HG03520 (cell line): ENCODE data around the gene PDE3B.
"Not testable (repeated sequence)": the region's sequence is repeated elsewhere in the genome, so short reads cannot be mapped to it uniquely, and the experiment has no call there.

Source experiments
- ATAC-seq: cut with Tn5 transposase; IDR thresholded peaks from one replicate; pipeline ENCODE4 v1.9.1; 2021; ENCODE audit warnings: mild to moderate bottlenecking, moderate library complexity; ENCODE audit not compliant: unreplicated experiment

Gene PDE3B

GRCh38 chr11:14873632-14874031, 230.0 kb downstream of the PDE3B start:
- ATAC-seq: no peak

- no peak for ATAC-seq
Measured at GRCh38 chr11:14875163-14875562, 231.6 kb downstream of the PDE3B start.

DNA sequence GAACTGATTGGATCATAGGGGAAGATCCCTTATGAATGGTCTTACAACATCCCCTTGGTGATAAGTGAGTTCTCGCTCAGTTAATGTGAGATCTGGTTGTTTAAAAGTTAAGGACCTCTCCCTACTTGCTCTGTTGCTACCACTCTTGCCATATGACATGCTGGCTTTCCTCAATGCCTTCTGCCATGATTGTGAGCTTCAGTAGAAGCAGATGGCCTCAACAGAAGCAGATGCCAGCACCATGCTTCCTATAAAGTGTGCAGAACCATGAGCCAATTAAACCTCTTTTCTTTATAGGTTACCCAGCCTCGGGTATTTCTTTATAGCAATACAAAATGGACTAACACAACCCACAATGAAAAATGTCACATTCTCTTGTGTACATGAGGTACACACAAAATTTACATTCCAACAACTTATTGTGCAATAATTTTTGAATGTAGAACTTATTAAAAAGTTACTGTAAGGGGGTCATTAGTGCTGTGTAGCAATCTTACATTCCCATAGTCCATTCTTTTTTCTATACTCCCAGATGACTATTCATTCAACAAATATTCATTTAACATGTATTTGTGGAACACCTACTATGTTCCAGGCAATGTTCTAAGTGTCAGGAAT, 238.1 kb downstream of the PDE3B start:
- no peak for ATAC-seq

DNA sequence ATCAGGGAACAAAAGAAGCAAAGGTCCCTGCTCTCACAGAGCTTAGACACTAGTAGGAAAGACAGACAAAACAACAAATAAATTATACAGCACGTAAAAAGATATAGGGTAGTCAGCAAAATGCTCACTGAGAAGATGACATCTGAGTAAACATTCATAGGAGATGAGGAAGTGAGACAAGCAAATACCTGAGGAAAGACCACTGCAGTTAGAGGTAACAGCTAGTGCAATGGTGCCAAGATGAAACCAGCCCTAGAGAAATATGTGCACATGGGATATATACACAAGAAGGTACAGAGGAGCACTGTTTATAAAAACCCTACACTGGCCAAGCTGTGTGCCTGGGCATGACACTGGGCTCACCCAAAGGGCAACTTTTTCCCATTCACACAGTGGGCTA, 238.6 kb downstream of the PDE3B start:
- ATAC-seq: no peak

DNA sequence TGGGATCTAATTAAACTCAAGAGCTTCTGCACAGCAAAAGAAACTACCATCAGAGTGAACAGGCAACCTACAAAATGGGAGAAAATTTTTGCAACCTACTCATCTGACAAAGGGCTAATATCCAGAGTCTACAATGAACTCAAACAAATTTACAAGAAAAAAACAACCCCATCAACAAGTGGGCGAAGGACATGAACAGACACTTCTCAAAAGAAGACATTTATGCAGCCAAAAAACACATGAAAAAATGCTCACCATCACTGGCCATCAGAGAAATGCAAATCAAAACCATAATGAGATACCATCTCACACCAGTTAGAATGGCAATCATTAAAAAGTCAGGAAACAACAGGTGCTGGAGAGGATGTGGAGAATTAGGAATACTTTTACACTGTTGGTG, 240.1 kb downstream of the PDE3B start:
- ATAC-seq: not testable (repeated sequence)

- ATAC-seq: no peak
Measured at GRCh38 chr11:14884667-14885273, 241.2 kb downstream of the PDE3B start.

GRCh38 chr11:14886513-14886912, 242.9 kb downstream of the PDE3B start:
- ATAC-seq: no peak

DNA sequence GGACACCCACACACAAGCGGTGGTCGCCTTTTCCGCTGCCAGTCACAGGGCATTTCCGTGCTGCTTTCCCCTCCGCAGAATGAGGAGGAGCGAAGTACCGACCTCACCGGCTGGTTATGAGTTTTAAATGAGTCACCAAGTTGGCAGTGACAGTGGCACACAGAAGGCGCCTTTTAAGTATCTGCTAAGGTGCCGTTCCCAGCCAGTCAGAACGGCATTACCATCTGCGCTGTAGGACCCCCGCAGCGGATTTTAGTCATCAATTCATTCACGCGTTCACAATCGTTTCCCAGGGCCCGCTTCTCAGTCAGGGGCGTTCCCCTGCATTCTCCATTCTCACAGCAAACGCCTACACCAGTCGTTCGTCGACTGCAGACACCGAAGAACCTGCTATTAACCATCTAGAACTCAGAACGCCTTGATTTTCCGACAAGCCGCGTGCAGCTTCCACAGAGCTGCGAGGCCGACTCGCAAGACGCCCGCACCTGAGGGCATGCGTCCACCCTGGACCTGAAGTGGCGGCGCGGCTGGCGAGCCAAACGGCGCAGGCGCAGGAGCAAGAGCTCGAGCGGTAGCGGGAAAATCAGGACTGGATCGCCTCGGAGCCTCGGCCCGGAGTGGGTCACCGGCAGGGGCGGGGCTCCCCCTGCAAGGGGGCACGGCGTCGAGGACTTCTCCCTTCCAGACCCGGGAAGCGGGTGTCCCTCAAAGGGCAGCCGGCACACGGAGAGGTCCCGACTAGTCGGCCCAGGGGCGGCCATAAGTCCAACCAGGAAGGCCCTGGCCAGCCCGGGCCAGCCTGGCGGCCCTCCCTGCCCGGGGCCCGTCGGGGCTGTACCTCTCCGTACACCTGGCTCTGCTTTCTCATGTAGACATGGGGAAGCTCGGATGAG, 247.8 kb downstream of the PDE3B start:
- peak; percentile 41 for ATAC-seq

DNA sequence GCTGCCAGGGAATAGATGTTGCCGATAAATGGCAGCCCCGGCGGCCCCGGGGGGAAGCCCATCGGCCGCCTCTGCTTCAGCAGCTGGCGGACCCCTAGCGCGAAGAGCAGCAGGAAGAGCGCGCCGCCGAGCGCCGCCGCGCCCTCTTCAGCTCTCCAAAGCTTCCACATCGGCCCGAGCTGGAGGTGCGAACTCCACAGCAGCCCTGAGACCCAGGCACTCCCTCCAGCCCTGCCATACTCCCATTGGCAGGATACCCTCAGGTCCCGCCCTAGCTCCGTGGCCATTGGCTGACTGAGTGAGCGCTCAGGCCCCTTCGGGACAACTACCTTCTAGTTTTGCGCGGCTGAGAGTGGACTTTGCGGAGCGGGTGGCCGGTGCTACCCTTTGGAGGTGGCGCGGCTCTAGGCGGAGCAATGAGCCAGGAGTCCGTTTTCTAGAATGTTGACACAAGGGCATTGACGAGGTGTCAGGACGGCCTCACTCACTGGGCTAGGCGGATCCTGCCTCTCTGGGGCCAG, 248.5 kb downstream of the PDE3B start, which contains the start of gene CYP2R1:
TSS of gene CYP2R1 (minus strand) at position 196 of the 521 bp plus-strand sequence. CDS start at position 170, 26 bp downstream.
- peak; percentile 94 for ATAC-seq

GRCh38 chr11:14892577-14892976, 249.0 kb downstream of the PDE3B start:
- no peak for ATAC-seq

DNA sequence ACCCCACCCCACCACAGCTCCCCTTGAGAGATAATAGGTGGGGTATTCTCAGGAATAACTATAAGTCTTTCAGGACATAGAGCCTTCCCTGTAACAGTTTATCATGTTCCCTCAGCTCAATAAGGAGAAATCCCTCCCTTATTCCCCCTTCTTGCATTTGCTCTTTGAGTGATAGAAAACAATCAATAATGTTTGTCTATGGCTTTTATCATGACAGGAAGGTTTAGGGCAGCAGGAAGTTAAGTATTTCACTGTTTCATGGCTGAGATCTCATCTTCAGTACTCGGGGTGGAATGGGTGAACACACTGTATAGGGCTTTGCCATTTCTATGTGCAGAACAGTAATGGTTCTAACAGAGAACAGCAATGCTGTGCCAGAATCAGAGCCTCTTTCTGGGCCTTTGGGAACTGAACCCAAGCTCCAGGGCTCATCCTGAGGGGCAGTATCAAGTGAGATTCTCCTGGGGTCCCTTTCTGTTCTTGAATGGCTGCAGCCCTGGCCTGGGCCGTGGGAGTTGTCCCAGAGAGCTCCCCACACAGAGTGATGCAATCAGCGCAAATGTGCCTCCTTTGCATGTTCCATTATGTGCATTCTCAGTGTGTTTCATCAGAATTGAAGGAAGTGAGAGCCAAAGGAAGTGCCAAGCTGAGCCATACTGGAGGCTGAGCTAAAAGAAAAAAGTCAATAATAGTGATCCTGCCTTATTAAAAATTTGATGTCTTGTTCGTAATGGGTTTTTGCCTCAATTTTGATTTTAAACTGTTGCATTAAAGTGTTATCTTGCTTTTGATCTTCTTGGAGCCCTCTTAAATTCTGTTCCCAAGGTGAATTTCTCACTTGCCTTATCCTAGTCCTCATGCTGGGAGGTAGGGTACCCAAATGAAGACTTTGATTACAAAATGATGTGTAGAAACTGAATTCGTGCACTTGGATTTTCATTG, 251.3 kb downstream of the PDE3B start:
- ATAC-seq: no peak

- no peak for ATAC-seq
Measured at GRCh38 chr11:14898355-14898754, 254.8 kb downstream of the PDE3B start.

GRCh38 chr11:14898906-14899305, 255.3 kb downstream of the PDE3B start:
- no peak for ATAC-seq

- ATAC-seq: no peak
Measured at GRCh38 chr11:14902650-14903350, 259.2 kb downstream of the PDE3B start.

DNA sequence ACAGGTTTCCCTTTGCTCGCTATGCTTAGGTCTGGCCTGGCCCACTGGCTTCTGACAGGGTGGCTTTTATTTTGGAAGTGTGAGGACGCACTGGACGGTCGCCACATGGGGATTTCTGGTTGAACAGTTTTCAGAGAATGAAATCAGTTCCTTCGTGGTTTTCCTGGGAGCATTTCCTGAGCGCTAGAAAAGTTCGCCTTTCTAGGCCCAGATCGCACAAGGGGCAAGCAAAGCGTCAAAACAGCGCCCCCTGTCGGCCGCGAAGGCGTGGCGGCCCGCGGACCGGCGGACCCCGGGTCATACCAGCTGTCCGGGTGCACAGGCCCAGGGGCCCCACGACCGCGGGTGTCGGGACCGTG, 261.1 kb downstream of the PDE3B start:
- ATAC-seq: peak; percentile 35

GRCh38 chr11:14905104-14906033, 261.8 kb downstream of the PDE3B start:
- ATAC-seq: peak; percentile 65

DNA sequence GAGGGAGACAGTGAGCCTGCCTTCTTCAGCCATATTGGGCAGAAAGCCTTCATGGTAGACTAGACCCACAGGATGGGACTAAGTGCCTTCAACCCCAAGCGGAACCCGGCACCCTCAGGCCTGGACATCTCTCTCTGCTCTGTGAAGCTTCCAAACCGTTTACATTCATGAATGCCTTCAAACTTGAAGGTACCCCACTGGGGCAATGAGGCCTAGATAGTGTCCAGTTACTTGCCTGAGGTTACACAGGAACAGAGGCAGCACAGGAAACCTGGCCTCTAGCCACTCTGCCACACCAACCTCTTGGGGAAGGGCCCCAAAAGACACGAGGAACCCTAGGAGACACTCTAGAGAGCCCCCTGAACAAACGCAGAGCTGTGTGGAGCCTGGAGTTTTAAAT, 263.0 kb downstream of the PDE3B start:
- no peak for ATAC-seq

- no peak for ATAC-seq
Measured at GRCh38 chr11:14906993-14907392, 263.4 kb downstream of the PDE3B start.
